Breast epithelium (tissue), 3 donors: ENCODE results near the gene TTLL6.

ENCODE experiments used
- POLR2A ChIP-seq: fragments of 450-650 bp; IDR thresholded peaks from one replicate; pipeline ENCODE4 v1.6.1; 2016; ENCODE audit warnings: antibody characterized with exemption, mild to moderate bottlenecking, moderate library complexity
- POLR2AphosphoS5 ChIP-seq, 3 donors: sonication (generic); formaldehyde crosslinking; IDR thresholded peaks; one replicate each; pipeline ENCODE4 v1.6.1; 2017; ENCODE audit warnings: antibody characterized with exemption in 3 of 3
- TF ChIP-seq, protein P1 (sequence below), 3 donors: fragments of 450-650 bp; IDR thresholded peaks; one replicate each; pipeline ENCODE4 v1.5.1; 2016 to 2017; ENCODE audit warnings: antibody characterized with exemption in 3 of 3, mild to moderate bottlenecking in 3 of 3, moderate library complexity in 3 of 3

DNA sequence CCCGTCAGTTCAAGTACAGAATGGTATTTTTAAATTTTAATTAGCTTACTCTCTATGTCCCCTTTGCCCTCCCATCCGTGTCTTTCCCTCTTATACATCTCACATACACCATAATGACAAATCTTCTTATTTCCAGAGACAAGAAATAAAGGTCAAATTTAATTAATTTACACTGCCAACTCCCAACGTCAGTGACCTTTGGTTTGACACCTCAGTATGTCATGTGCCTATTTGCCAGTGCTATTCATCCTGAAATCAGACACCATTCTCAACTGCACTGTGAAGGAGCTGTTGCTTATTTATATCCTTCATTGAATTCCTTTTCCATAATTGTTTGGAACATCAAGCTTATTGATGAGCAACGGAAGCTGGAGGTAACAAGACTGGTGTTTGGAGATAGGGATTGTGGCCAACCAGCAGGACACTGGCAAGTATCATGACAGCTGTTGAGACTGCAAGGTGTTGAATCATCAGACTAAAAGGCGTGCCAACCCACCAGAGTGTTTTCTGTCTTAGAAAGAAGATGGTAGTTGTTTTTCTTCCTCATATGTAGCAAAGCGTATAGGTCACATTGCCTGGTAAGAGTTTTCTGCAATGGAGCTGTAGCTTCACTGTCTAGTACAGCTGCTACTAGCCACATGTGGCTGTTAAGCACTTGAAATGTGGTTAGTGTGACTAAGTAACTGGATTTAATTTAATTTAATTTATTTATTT lies 26.3 kb upstream of the TTLL6 start:
- TF ChIP-seq, protein P1, sequence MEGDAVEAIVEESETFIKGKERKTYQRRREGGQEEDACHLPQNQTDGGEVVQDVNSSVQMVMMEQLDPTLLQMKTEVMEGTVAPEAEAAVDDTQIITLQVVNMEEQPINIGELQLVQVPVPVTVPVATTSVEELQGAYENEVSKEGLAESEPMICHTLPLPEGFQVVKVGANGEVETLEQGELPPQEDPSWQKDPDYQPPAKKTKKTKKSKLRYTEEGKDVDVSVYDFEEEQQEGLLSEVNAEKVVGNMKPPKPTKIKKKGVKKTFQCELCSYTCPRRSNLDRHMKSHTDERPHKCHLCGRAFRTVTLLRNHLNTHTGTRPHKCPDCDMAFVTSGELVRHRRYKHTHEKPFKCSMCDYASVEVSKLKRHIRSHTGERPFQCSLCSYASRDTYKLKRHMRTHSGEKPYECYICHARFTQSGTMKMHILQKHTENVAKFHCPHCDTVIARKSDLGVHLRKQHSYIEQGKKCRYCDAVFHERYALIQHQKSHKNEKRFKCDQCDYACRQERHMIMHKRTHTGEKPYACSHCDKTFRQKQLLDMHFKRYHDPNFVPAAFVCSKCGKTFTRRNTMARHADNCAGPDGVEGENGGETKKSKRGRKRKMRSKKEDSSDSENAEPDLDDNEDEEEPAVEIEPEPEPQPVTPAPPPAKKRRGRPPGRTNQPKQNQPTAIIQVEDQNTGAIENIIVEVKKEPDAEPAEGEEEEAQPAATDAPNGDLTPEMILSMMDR (IDR thresholded peaks at IDR 0.05), result no peak
- TF ChIP-seq POLR2A, result no peak
- TF ChIP-seq POLR2AphosphoS5 (IDR thresholded peaks at IDR 0.05), result no peak
